Measurements from ENCODE around the gene TPM4.

DNA sequence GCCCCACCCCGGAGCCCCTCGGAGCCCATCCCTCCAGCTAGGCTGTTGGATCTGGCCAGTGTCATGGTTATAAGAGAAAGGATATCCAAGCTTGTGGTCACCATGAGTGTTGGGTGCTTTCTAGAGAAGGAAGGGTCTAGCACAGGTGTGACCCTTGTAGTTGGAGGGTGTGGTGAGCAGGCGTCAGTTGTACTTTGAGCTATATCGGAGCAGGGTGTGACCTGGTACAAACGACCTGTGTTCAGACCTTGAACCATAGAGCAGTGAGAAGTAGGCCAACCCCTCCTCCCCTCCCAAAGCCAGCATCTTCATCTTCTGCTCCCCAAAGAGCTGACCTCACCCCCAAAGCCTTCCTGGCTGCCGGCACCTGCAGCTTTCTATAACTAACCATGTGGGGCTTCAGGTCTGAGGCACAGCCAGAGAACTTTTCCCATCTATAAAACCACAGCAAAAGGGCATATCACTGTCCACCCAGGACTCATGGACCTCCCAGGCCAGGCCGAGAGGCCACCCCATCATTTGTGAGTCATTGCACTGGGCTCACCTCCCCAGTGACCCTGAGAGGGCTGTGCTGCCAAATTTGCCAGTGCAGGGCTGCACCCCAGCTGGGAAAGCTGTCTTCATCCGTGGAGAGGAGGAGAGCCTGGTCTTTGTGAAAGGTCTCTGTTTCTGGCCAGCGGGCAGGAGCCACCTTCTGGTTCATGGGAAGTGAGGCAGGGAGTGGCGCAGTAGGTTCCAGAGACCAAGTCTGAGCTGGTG lies 49.6 kb downstream of the TPM4 start:
- TF ChIP-seq POLR2AphosphoS5 (IDR thresholded peaks at IDR 0.05; ENCODE audit: low read depth, low read length) (no peak), SIN3A (IDR thresholded peaks at IDR 0.05; ENCODE audit: borderline replicate concordance, insufficient read depth, low read length) (no peak), TAF1 (IDR thresholded peaks at IDR 0.05; ENCODE audit: borderline replicate concordance, insufficient read depth, low read length) (no peak)
- TF ChIP-seq, protein P1, sequence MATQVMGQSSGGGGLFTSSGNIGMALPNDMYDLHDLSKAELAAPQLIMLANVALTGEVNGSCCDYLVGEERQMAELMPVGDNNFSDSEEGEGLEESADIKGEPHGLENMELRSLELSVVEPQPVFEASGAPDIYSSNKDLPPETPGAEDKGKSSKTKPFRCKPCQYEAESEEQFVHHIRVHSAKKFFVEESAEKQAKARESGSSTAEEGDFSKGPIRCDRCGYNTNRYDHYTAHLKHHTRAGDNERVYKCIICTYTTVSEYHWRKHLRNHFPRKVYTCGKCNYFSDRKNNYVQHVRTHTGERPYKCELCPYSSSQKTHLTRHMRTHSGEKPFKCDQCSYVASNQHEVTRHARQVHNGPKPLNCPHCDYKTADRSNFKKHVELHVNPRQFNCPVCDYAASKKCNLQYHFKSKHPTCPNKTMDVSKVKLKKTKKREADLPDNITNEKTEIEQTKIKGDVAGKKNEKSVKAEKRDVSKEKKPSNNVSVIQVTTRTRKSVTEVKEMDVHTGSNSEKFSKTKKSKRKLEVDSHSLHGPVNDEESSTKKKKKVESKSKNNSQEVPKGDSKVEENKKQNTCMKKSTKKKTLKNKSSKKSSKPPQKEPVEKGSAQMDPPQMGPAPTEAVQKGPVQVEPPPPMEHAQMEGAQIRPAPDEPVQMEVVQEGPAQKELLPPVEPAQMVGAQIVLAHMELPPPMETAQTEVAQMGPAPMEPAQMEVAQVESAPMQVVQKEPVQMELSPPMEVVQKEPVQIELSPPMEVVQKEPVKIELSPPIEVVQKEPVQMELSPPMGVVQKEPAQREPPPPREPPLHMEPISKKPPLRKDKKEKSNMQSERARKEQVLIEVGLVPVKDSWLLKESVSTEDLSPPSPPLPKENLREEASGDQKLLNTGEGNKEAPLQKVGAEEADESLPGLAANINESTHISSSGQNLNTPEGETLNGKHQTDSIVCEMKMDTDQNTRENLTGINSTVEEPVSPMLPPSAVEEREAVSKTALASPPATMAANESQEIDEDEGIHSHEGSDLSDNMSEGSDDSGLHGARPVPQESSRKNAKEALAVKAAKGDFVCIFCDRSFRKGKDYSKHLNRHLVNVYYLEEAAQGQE (IDR thresholded peaks at IDR 0.05; ENCODE audit: insufficient read depth in 1 of 2, low read depth in 2 of 2, low read length in 2 of 2) = no peak

Data from PFSK-1 (cell line).